OCI-LY7 (cell line): ENCODE results near the gene CASP10. TPM values are rescaled to one million over a fixed set of nuclear protein-coding genes. Genes with fewer than 3 reads are reported as not detected.

Experiments used
- BruUV-seq: library from RNA; stranded (reverse); fragments of 400-500 nt; replicated peaks from 2 replicates; lab custom pipeline; 2021; lab: Mats Ljungman, UMichigan
- CTCF ChIA-PET: fragments of 300-600 bp; sonication (Branson Sonifier 250); formaldehyde crosslinking; loops from one replicate; lab custom pipeline; 2022; ENCODE audit warnings: antibody characterized with exemption; ENCODE audit not compliant: unreplicated experiment; lab: Charles Lee
- POLR2A ChIA-PET: fragments of 300-600 bp; sonication (Branson Sonifier 250); formaldehyde crosslinking; loops from one replicate; lab custom pipeline; 2022; ENCODE audit warnings: antibody characterized with exemption; lab: Charles Lee
- DNase-seq: peaks from one replicate; pipeline ENCODE4 v3.0.0-alpha.2; 2015; ENCODE audit warnings: low spot score
- H2AFZ ChIP-seq: fragments of 200-600 bp; sonication (generic), shearing (Covaris generic); 2 replicates; pipeline ENCODE4 v1.6.1; 2014; ENCODE audit warnings: mild to moderate bottlenecking, antibody characterized with exemption, low read length, moderate library complexity
- H3K27ac ChIP-seq: fragments of 200-600 bp; sonication (generic); 2 replicates; pipeline ENCODE4 v1.5.1; 2014; ENCODE audit warnings: mixed run types, low read depth, mild to moderate bottlenecking, moderate library complexity, low read length, inconsistent platforms; ENCODE audit not compliant: poor library complexity, severe bottlenecking
- H3K36me3 ChIP-seq: fragments of 200-600 bp; sonication (generic); 2 replicates; pipeline ENCODE4 v1.6.1; 2014; ENCODE audit warnings: mild to moderate bottlenecking, antibody characterized with exemption, low read length, moderate library complexity, mixed read lengths; ENCODE audit not compliant: insufficient read depth
- H3K4me1 ChIP-seq: fragments of 200-600 bp; sonication (generic); 2 replicates; pipeline ENCODE4 v1.5.1; 2014; ENCODE audit warnings: mild to moderate bottlenecking, low read length; ENCODE audit not compliant: insufficient read depth, poor library complexity, severe bottlenecking
- H3K4me2 ChIP-seq: fragments of 200-600 bp; sonication (generic); 2 replicates; pipeline ENCODE4 v1.6.1; 2014; ENCODE audit warnings: mild to moderate bottlenecking, low read length
- H3K4me3 ChIP-seq: fragments of 200-600 bp; sonication (generic); 2 replicates; pipeline ENCODE4 v1.5.1; 2014; ENCODE audit warnings: mild to moderate bottlenecking, low read depth, low read length; ENCODE audit not compliant: poor library complexity, severe bottlenecking
- H3K79me2 ChIP-seq: fragments of 200-600 bp; sonication (generic); 2 replicates; pipeline ENCODE4 v1.6.1; 2016; ENCODE audit warnings: low read depth, mild to moderate bottlenecking, low read length, moderate library complexity, mixed read lengths; ENCODE audit not compliant: insufficient read depth
- H3K9me2 ChIP-seq: fragments of 200-600 bp; sonication (generic); 2 replicates; pipeline ENCODE4 v1.6.1; 2016; ENCODE audit warnings: mild to moderate bottlenecking, low read length, mixed read lengths; ENCODE audit not compliant: insufficient read depth
- H3K9me3 ChIP-seq: fragments of 200-600 bp; sonication (generic); 2 replicates; pipeline ENCODE4 v1.6.1; 2014; ENCODE audit warnings: mild to moderate bottlenecking, mixed run types, low read length, mixed read lengths
- H4K20me1 ChIP-seq: fragments of 200-600 bp; sonication (generic); 2 replicates; pipeline ENCODE4 v1.6.1; 2014; ENCODE audit warnings: mild to moderate bottlenecking, antibody characterized with exemption, low read length, moderate library complexity, mixed read lengths; ENCODE audit not compliant: insufficient read depth
- EZH2phosphoT487 ChIP-seq: fragments of 200-600 bp; sonication (generic); IDR thresholded peaks from 2 replicates; pipeline ENCODE4 v1.6.1; 2018; ENCODE audit warnings: low read depth, borderline replicate concordance, mild to moderate bottlenecking, mixed run types, antibody characterized with exemption, low read length, moderate library complexity, mixed read lengths
- intact Hi-C: fragments of 100-400 bp; cut with micrococcal nuclease; formaldehyde crosslinking; loops from one replicate; pipeline ENCODE4 v1.10.0; 2022; ENCODE audit not compliant: unreplicated experiment
- total RNA-seq, 2 experiments: library from RNA; depleted of rRNA in 1 of 2; stranded (reverse); fragments of >200 nt in 1 of 2; shearing (Covaris generic) in 1 of 2; gene quantifications; 2 replicates each; pipeline ENCODE4 v1.2.3, GENCODE V29; 2014 to 2022
- TF ChIP-seq, protein P1 (sequence below): fragments of 200-600 bp; sonication (generic); conservative IDR thresholded peaks from 2 replicates; pipeline ENCODE4 v1.5.1; 2014; ENCODE audit warnings: mild to moderate bottlenecking, antibody characterized with exemption, low read length, moderate library complexity, mixed read lengths

Gene CASP10
- total RNA-seq, 2 experiments from 2014 or later = 0.51 to 1.2 TPM

GRCh38 chr2:201231781-201232466 lies 49.0 kb downstream of the CASP10 start:
- peak; percentile 96 for DNase-seq
- TSS peak; percentile 89 for BruUV-seq
- POLR2A ChIA-PET = interaction anchor here (0.6 to 2.1 kb wide), 30 partner anchors 9 to 972 kb away, joined by 3 to 10 read pairs (median 4); partner anchors contain the start of genes CASP10, CASP8, CFLAR and CLK1
- Histone ChIP-seq H3K27ac (peak overlapping the region; percentile 19), H2AFZ (peak overlapping the region; percentile 97), H3K9me2 (no peaks in the 10 kb centered on the region), H3K4me3 (peak overlapping the region; percentile 27), H3K79me2 (peaks cover 33% of the 10 kb centered on the region), H3K4me2 (peak overlapping the region; percentile 82), H3K4me1 (peaks cover 39% of the 10 kb centered on the region), H4K20me1 (peaks cover 14% of the 10 kb centered on the region; the same call in 1 of the 2 replicates), H3K9me3 (no peaks in the 10 kb centered on the region), H3K36me3 (0 out of 2 replicates have a peak, but pooled peaks cover 5% of the 10 kb centered on the region)
- no peak for TF ChIP-seq EZH2phosphoT487
- TF ChIP-seq, protein P1, sequence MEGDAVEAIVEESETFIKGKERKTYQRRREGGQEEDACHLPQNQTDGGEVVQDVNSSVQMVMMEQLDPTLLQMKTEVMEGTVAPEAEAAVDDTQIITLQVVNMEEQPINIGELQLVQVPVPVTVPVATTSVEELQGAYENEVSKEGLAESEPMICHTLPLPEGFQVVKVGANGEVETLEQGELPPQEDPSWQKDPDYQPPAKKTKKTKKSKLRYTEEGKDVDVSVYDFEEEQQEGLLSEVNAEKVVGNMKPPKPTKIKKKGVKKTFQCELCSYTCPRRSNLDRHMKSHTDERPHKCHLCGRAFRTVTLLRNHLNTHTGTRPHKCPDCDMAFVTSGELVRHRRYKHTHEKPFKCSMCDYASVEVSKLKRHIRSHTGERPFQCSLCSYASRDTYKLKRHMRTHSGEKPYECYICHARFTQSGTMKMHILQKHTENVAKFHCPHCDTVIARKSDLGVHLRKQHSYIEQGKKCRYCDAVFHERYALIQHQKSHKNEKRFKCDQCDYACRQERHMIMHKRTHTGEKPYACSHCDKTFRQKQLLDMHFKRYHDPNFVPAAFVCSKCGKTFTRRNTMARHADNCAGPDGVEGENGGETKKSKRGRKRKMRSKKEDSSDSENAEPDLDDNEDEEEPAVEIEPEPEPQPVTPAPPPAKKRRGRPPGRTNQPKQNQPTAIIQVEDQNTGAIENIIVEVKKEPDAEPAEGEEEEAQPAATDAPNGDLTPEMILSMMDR = peak; percentile 97
- intact Hi-C loops = loop anchor here (1.0 to 5.0 kb wide), 9 partner anchors 49 to 411 kb away; partner anchors contain the start of genes CASP10, HYCC2, ORC2 and STRADB
- CTCF ChIA-PET = interaction anchor here (0.6 to 1.9 kb wide), 20 partner anchors 9 to 331 kb away, joined by 3 to 9 read pairs (median 6); partner anchors contain the start of genes CASP10, CASP8, HYCC2 and ORC2

- intact Hi-C loops = loop anchor here (1.0 to 5.0 kb wide), 9 partner anchors 49 to 410 kb away; partner anchors contain the start of genes CASP10, HYCC2, ORC2 and STRADB
- H2AFZ ChIP-seq = peak overlapping the region; percentile 97; the same call in 1 of the 2 replicates
Measured at GRCh38 chr2:201232467-201232815, 49.5 kb downstream of the CASP10 start.

More at GRCh38 chr2:201232467-201232815, 49.5 kb downstream of the CASP10 start:
- Histone ChIP-seq H3K9me2 (no peaks in the 10 kb centered on the region), H3K4me2 (peak overlapping the region; percentile 82), H3K9me3 (no peaks in the 10 kb centered on the region), H3K79me2 (peaks cover 37% of the 10 kb centered on the region), H3K4me3 (peak overlapping the region; percentile 78), H3K36me3 (peaks cover 6% of the 10 kb centered on the region), H3K4me1 (peaks cover 39% of the 10 kb centered on the region), H3K27ac (peak overlapping the region; percentile 61), H4K20me1 (peaks cover 14% of the 10 kb centered on the region; the same call in 1 of the 2 replicates)
- no peak for DNase-seq
- no TSS peak for BruUV-seq
- ChIA-PET CTCF (interaction anchor here (0.6 to 1.9 kb wide), 20 partner anchors 9 to 331 kb away, joined by 3 to 9 read pairs (median 6); partner anchors contain the start of genes CASP10, CASP8, HYCC2 and ORC2), POLR2A (interaction anchor here (0.6 to 2.1 kb wide), 29 partner anchors 9 to 972 kb away, joined by 3 to 10 read pairs (median 5); partner anchors contain the start of genes CASP10, CASP8, CFLAR and CLK1)
- TF ChIP-seq, protein P1 = peak; percentile 42; the same call in 1 of the 2 replicates
- TF ChIP-seq EZH2phosphoT487 = no peak
